Bronchial epithelial cell (primary cell): ENCODE results near the gene JPT1. TPM values are rescaled to one million over a fixed set of nuclear protein-coding genes. Genes with fewer than 3 reads are reported as not detected.
"Not testable (repeated sequence)": the region's sequence is repeated elsewhere in the genome, so short reads cannot be mapped to it uniquely, and the experiment has no call there.

Source experiments
- DNase-seq: peaks from one replicate; pipeline ENCODE4 v3.0.0-alpha.2; 2010; ENCODE audit warnings: low read depth
- FAIRE-seq: peaks from 2 replicates; lab custom pipeline; 2011; peaks lifted over from hg19 to GRCh38; lab: Jason Lieb, UNC
- H3K27me3 ChIP-seq: 2 replicates; pipeline ENCODE4 v1.5.1; 2011; ENCODE audit warnings: low read length; ENCODE audit not compliant: control insufficient read depth, insufficient read depth
- H3K36me3 ChIP-seq: 2 replicates; pipeline ENCODE4 v1.5.1; 2011; ENCODE audit warnings: low read length; ENCODE audit not compliant: control insufficient read depth, insufficient read depth
- H3K4me3 ChIP-seq: 2 replicates; pipeline ENCODE4 v1.5.1; 2011; ENCODE audit warnings: mild to moderate bottlenecking, low read depth, low read length, control low read depth
- CTCF ChIP-seq: IDR thresholded peaks from 2 replicates; pipeline ENCODE4 v1.5.1; 2011; ENCODE audit warnings: mild to moderate bottlenecking, moderate library complexity, low read length, control low read depth, inconsistent platforms; ENCODE audit not compliant: insufficient read depth, severe bottlenecking
- total RNA-seq: library from RNA; depleted of rRNA; stranded (reverse); fragments of >200 nt; gene quantifications from 2 replicates; pipeline ENCODE4 v1.2.1, GENCODE V29; 2014

Gene JPT1
- total RNA-seq, 1 donor from 2014 or later: 188 TPM

GRCh38 chr17:75133001-75133400, 21.3 kb downstream of the JPT1 start:
- FAIRE-seq: no peak
- H3K4me3 ChIP-seq: no peak overlapping the region
- H3K36me3 ChIP-seq: peaks cover 4% of the 10 kb centered on the region
- no peak for TF ChIP-seq CTCF
- DNase-seq: no peak
- H3K27me3 ChIP-seq: no peaks in the 10 kb centered on the region

- not testable (repeated sequence) for FAIRE-seq, DNase-seq, H3K27me3 ChIP-seq, H3K36me3 ChIP-seq
- peak overlapping the region; percentile 78 for H3K4me3 ChIP-seq
Observed at GRCh38 chr17:75132018-75133000, 22.0 kb downstream of the JPT1 start.

GRCh38 chr17:75131278-75132017, 22.9 kb downstream of the JPT1 start, which contains the start of gene NT5C:
NT5C (minus strand) TSS chr17:75131742; CDS start chr17:75131707, 35 bp downstream.
- FAIRE-seq (no peak), DNase-seq (no peak)
- peak; percentile 76 for TF ChIP-seq CTCF
- Histone ChIP-seq H3K27me3 (no peaks in the 10 kb centered on the region), H3K4me3 (peak within 1 kb of the TSS; percentile 78), H3K36me3 (peaks cover 4% of the 10 kb centered on the region)

GRCh38 chr17:75130632-75131277, 23.6 kb downstream of the JPT1 start:
- DNase-seq (peak; percentile 43), FAIRE-seq (no peak)
- peak overlapping the region; percentile 78 for H3K4me3 ChIP-seq
- TF ChIP-seq CTCF: peak; percentile 64
- no peaks in the 10 kb centered on the region for H3K27me3 ChIP-seq
- peaks cover 4% of the 10 kb centered on the region for H3K36me3 ChIP-seq

- Histone ChIP-seq H3K4me3 (peak overlapping the region; percentile 78), H3K27me3 (no peaks in the 10 kb centered on the region), H3K36me3 (peaks cover 4% of the 10 kb centered on the region)
- no peak for TF ChIP-seq CTCF
- FAIRE-seq: no peak
- DNase-seq: no peak
Observed at GRCh38 chr17:75130059-75130631, 24.2 kb downstream of the JPT1 start.
